Breast epithelium (tissue), 4 donors: ENCODE data around the gene TCERG1L. TPM values are rescaled to one million over a fixed set of nuclear protein-coding genes. Genes with fewer than 3 reads are reported as not detected.

Experiments
- DNase-seq, 2 donors: peaks; one replicate each; pipeline ENCODE4 v3.0.0-alpha.2; 2019; ENCODE audit warnings: low spot score in 2 of 2
- H3K27ac ChIP-seq, 2 donors: fragments of 200-600 bp; sonication (generic) in 1 of 2; one replicate each; pipeline ENCODE4 v1.5.1; 2016 to 2019; ENCODE audit warnings: mild to moderate bottlenecking in 1 of 2
- H3K27me3 ChIP-seq, 2 donors: fragments of 200-600 bp; sonication (generic) in 1 of 2; one replicate each; pipeline versions ENCODE4 v1.5.1 to v1.6.0; 2017 to 2019; ENCODE audit warnings: control low read depth in 1 of 2, mild to moderate bottlenecking in 1 of 2
- H3K36me3 ChIP-seq: fragments of 200-600 bp; one replicate; pipeline ENCODE4 v1.5.1; 2019
- H3K4me1 ChIP-seq, 2 donors: fragments of 200-600 bp; sonication (generic); one replicate each; pipeline ENCODE4 v1.5.1; 2016 to 2019; ENCODE audit warnings: control low read depth in 1 of 2
- H3K4me3 ChIP-seq, 3 donors: fragments of 200-600 bp; sonication (generic); 1 replicate in 2 of 3; 2 replicates in 1 of 3; pipeline ENCODE4 v1.5.1; 2016 to 2019; ENCODE audit warnings: mild to moderate bottlenecking in 3 of 3, moderate library complexity in 2 of 3
- H3K9me3 ChIP-seq, 2 donors: fragments of 200-600 bp; sonication (generic) in 1 of 2; one replicate each; pipeline ENCODE4 v1.5.1; 2016 to 2019; ENCODE audit warnings: control low read depth in 1 of 2
- CTCF ChIP-seq, 3 donors: fragments of 450-650 bp; IDR thresholded peaks; one replicate each; pipeline ENCODE4 v1.5.1; 2016 to 2017; ENCODE audit warnings: antibody characterized with exemption in 3 of 3, mild to moderate bottlenecking in 3 of 3, moderate library complexity in 3 of 3
- POLR2A ChIP-seq: fragments of 450-650 bp; IDR thresholded peaks from one replicate; pipeline ENCODE4 v1.6.1; 2016; ENCODE audit warnings: antibody characterized with exemption, mild to moderate bottlenecking, moderate library complexity
- POLR2AphosphoS5 ChIP-seq, 3 donors: sonication (generic); formaldehyde crosslinking; IDR thresholded peaks; one replicate each; pipeline ENCODE4 v1.6.1; 2017; ENCODE audit warnings: antibody characterized with exemption in 3 of 3
- intact Hi-C: fragments of 100-400 bp; cut with DNase I; formaldehyde crosslinking; loops from one replicate; pipeline ENCODE4 v1.15.1; 2023; ENCODE audit warnings: low total_unique reads
- total RNA-seq, 3 donors: library from RNA; depleted of rRNA; stranded (reverse); fragments of >200 nt; gene quantifications; one replicate each; pipeline ENCODE4 v1.1.0, GENCODE V29; 2016

TCERG1L gene
- total RNA-seq, 3 donors from 2014 or later: under 0.01 to 0.88 TPM; not detected in 1

- Histone ChIP-seq H3K27ac (no peak overlapping the region), H3K36me3 (no peaks in the 10 kb centered on the region), H3K4me1 (no peaks in the 10 kb centered on the region), H3K9me3 (no peaks in the 10 kb centered on the region), H3K27me3 (peaks cover 0 to 10% of the 10 kb centered on the region in 2 donors), H3K4me3 (no peak overlapping the region)
- no peak for TF ChIP-seq POLR2AphosphoS5 (IDR thresholded peaks at IDR 0.05)
- TF ChIP-seq CTCF (IDR thresholded peaks at IDR 0.05): no peak
- intact Hi-C loops: no loop called here
- no peak for DNase-seq
These were observed 267.0 kb downstream of the TCERG1L start for GRCh38 chr10:131044379-131045111.

DNA sequence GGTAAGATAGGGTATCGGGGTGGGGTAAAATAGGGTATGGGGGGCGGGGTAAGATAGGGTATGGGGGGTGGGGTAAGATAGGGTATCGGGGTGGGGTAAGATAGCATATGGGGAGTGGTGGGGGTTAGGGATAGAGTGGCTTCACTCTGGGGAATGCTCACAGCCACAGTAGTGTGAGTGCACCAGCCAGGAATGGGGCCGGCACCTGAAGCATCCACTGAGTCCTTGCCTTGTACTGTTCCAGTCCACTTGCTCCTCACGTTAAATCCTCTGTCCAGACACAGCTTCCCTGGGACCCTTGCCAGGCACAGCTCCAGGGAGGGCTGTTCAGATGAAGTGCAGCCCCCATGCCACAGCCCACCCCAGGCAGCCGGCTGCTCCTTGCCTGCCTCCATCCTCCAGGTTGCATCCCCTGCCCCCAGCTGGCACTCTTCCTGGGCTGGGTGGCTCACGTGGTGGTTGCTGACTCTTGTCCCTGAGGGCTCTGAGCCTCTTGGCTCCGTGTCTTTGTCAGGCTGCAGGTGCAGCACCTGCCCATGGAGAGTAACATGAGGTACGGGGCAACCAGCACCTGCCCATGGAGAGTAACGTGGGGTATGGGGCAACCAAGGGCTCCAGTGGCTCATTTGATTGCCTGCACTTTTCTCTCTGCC, 268.4 kb downstream of the TCERG1L start:
- peaks cover 0 to 9% of the 10 kb centered on the region in 2 donors for H3K27me3 ChIP-seq
- H3K9me3 ChIP-seq: no peaks in the 10 kb centered on the region
- no peaks in the 10 kb centered on the region for H3K36me3 ChIP-seq
- H3K4me3 ChIP-seq: no peak overlapping the region
- H3K27ac ChIP-seq: no peak overlapping the region
- intact Hi-C loops: loop anchor here (1.0 kb wide), 1 partner anchor 23 kb away; no protein-coding TSS in a partner anchor
- H3K4me1 ChIP-seq: no peaks in the 10 kb centered on the region
- TF ChIP-seq POLR2AphosphoS5 (IDR thresholded peaks at IDR 0.05) (no peak), POLR2A (no peak), CTCF (IDR thresholded peaks at IDR 0.05) (no peak)
- no peak for DNase-seq
